NCI-H2227 (cell line): ENCODE results near the gene FAM24A.
A peak's percentile ranks its signal among the peaks of the same experiment; 100 is the strongest.

Experiments used
- DNase-seq: peaks from one replicate; lab custom pipeline; 2025; ENCODE audit not compliant: unreplicated experiment; lab: John Stamatoyannopoulos, UW

FAM24A gene

DNA sequence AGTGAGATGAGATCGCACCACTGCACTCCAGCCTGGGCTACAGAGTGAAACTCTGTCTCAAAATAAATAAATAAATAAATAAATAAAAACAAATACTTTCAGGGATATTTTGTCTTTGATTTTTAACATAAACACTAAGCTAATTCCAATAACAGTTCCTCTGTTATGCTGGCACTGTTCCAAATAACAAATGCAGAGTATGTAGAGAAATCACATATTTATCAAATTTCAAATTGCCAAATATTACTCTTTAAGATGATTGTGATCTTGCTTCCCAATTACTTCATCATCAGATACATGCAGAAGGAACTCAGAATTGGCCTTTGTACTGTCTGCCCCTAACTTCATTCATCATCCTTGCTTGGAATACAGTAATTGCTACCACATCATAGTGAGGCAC is 19.7 kb downstream of the FAM24A start:
- DNase-seq: no peak

DNA sequence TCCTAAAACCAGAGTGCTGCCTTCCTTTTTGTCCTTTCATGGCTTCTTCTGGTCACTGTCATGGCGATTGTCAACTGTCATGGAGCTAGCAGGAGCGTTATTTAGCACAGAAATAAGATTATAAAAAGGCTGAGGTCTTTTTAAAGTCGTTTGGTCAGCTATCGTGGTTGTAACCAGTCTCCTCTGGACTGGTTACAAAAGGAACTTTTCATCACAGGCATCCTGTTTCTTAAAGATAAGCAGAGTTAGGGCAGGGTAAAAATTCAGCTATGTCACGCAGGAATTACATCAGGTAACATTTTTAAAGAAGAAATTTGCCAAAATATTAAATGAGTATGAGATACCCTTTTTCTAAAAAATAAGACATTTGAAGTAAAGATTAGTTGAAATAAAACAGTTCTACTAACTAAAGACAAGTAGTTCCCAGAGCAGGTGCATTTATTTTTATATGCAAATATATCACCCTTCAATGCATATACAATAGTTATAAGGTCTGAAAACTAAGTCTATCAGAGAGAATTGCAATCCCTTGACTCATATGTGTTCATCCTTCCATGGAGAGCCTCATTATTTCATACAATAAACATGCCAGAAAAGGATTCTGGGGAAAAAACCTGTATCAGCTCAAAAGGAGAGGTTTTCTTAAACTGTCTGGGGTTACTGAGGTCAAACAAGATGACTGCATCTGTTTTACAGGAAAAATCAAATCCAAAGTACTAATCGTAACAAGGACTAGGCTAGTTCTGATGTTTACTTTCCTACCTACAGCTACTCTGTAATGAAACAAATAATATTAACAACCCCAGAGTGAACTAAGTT is 20.9 kb downstream of the FAM24A start:
- DNase-seq: no peak

DNA sequence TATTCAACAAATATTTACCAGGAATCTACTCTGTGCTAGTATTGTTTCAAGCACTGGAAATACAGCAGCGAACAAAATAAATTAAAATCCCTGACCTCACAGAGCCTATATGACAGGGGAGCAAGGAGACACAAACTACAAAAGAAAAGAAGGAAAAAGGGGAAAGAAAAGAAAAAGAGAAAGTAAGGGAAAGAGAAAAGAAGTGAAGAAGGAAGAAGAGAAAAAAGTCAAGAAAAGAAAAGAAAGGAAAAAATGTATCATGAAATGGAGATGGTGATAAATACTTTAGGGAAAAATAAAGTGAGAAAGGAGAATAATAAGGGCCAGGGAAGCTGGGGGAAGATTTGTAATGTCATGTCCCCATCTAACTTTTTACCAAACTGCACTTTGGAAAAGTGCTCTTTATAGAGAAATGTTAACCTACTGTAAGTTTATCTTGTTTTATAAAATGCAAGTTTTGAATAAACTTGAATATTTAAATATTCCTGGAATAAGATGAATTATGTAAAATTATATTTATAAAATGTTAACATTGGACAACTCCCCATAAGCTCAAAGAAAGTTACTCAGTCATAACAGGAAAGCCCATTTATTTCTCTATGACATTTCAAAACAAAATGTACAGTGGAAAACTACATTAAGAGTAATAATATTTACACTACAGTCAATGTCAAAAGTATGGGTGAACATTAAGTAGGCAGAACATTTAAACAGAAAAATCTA is 28.9 kb downstream of the FAM24A start:
- DNase-seq: no peak

DNA sequence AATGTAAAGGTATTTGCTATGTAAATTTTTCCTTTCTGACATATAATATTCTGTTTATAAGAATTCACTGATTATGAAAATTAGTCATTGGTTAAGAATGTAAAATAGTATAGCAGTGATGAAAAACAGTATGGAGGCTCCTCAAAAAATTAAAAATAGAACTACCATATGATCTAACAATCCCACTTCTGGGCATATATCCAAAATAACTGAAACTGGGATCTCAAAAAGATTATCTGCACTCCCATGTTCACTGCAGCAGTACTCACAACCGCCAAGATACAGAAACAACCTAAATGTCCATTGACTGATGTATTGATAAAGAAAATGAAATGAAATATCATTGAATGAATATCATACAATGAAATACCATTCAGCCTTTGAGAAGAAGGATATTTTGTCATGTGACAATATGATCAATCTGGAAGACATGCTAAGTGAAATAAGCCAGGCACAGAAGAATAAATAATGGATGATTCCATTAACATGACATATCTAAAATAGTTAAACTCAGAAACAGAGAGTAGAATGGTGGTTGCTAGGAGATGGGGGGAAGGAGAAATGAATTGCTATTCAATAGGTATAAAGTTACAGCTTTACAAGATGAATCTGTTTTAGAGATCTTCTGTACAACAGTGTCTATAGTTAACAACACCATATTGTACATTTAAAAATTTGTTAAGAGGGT is 29.6 kb downstream of the FAM24A start:
- DNase-seq: no peak

DNA sequence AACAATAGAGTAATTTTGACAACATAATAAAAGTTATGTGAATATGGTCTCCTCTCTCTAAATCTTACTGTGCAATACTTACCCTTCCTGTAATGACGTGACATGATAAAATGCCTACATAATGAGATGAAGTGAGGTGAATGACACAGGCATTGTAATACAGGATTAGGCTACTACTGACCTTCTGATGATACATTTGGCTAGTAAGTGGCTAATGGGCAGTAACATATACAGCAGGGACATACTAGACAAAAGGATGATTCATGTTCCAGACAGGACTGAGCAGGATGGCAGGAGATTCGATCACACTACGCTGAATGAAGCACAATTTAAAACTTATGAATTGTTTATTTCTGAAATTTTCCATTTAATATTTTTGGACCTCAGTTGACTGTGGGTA is 38.9 kb downstream of the FAM24A start:
- no peak for DNase-seq

DNA sequence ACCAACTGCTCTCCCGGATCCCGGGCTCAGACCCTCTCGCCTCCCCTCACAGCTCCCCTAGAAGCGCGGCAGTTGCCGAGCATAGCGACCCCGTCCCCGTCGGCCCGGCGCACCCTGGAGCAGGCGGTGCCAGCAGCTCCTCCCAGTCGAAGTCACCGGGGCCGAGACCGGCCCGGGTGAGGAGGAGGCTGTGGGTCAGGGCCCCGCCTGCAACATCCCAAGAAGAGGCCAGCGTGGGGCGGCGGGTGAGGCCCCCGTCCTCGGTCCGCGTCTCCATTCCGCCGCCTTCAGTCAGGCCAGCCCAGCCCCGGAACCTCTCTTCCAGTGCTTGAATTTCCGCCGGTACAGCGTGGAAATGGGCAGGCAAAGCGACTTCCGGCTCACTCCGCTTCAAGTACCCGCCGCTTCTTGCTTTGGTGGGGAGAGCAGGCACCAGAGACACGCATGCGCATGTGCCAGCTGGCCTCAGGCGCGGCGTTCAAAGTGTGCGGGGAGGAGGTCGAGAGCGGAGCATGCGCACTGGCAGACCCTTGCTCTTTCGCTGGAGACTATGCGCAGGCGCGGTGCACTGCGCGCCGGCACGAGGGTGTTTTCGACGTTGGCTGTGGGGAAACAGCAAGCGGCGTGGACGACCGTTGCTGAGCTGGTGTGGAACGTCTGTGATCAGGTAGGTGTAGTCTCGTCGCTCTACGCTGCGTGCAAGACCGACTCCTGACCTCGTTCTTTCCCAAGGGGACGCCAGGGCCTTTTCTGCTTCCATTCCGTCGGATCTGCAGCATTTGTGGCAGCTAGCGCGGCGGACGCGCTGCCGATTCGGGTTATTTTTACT is 43.7 kb downstream of the FAM24A start, which contains the start of gene C10orf88:
TSS of gene C10orf88 (minus strand) at position 326 of the 829 bp plus-strand sequence. CDS start at position 277, 49 bp downstream.
- DNase-seq: peak; percentile 96

DNA sequence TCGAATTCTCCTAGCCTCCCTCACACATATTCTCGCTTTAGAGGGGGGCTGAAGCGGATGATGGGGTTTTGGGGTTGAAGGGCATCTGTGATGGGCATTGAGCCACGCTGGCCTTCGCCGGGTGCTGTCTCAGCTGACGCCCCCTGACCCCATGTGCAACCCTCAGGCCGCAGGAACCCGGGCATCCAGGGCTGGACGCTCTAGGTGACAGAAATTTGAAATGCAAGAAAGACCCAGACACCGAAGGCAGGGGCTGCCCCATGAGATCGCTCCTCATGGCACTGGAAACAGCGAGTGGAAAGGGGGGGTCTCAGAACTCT is 44.3 kb downstream of the FAM24A start:
- DNase-seq: no peak

DNA sequence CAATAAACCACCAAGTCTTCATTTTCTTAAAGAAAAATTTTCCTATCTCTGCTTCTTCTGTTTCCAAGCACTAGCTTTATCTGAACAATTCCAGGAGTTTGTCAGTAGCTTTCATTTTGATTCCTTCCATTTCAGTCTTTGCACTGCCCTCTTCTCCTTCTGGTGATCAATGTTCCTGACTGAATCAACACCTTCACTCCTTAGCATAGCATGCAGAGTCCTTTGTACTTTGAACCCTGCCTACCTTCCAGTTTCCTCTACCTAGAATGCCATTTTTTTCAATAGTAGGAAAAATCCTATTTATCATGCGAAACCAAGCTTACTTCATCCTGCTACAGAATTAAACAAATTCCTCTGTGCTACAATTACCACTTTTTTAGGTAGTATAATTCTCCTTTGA is 45.5 kb downstream of the FAM24A start:
- DNase-seq: no peak

DNA sequence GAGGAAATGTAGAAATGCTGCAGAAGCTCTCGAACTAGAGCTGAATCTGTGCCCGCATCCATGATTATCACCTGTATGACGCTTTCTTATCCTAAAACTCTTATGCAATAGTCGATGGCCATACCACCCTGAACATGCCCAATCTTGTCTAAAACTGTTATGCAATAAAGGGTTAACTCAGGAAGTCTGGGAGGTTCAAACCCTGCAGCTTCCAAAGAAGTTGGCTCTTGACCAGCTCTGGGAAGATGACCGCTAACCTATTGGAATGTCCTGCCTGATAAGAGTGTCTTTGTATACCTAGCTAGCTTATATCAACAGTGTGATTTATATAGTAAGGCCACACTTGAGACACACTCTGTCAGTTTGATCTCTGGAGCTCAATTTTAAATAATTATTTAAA is 47.1 kb downstream of the FAM24A start:
- DNase-seq: no peak

DNA sequence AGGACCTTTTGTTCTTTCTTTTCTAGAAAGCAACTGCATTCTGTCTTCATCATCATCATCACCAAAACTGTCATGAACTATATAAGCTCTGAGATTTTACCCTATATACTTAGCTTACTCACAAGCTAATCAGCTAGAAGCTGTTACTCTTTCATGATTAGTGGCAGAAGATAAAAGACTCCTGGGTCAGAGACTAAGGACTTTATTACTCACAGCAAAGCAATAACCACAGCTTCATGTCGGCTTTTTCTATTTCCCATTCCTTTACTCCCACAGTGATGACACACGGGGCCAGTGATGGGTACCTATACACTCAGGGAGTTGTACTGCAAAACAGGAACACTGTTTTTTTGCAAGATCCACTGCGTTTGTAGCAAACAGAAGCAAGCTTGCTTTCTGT is 52.0 kb downstream of the FAM24A start:
- DNase-seq: no peak
